Body of pancreas (tissue), 4 donors: ENCODE results near the gene CCDC73.
"Not testable (repeated sequence)": the region's sequence is repeated elsewhere in the genome, so short reads cannot be mapped to it uniquely, and the experiment has no call there.

Source experiments
- POLR2A ChIP-seq, 3 donors: fragments of 450-650 bp; IDR thresholded peaks; one replicate each; pipeline ENCODE4 v1.6.1; 2016; ENCODE audit warnings: antibody characterized with exemption in 3 of 3, mild to moderate bottlenecking in 2 of 3
- TF ChIP-seq, protein P1 (sequence below), 7 experiments: fragments of 450-650 bp in 4 of 7; fragments of 200-600 bp in 3 of 7; sonication (generic) in 3 of 7; IDR thresholded peaks; one replicate each; pipeline ENCODE4 v1.5.1; 2016 to 2019; ENCODE audit warnings: antibody characterized with exemption in 7 of 7

DNA sequence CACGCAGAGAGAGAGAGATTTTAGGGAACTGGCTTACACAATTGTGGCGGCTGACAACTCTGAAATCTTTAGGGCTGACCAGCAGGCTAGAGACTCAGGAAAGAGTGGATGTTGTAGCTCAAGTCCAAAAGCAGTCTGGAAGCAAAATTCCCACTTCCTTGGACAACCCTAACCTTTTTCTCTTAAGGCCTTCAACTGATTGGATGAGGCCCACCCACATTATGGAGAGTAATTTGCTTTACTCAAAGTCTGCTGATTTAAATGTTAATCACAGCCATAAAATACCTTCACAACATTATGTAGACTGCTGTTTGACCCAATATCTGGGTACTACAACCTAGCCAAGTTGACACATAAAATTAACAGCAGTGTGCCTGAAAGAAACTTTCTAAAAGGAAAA is 32.7 kb downstream of the CCDC73 start:
- TF ChIP-seq, protein P1, sequence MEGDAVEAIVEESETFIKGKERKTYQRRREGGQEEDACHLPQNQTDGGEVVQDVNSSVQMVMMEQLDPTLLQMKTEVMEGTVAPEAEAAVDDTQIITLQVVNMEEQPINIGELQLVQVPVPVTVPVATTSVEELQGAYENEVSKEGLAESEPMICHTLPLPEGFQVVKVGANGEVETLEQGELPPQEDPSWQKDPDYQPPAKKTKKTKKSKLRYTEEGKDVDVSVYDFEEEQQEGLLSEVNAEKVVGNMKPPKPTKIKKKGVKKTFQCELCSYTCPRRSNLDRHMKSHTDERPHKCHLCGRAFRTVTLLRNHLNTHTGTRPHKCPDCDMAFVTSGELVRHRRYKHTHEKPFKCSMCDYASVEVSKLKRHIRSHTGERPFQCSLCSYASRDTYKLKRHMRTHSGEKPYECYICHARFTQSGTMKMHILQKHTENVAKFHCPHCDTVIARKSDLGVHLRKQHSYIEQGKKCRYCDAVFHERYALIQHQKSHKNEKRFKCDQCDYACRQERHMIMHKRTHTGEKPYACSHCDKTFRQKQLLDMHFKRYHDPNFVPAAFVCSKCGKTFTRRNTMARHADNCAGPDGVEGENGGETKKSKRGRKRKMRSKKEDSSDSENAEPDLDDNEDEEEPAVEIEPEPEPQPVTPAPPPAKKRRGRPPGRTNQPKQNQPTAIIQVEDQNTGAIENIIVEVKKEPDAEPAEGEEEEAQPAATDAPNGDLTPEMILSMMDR (IDR thresholded peaks at IDR 0.05), result not testable (repeated sequence)
- TF ChIP-seq POLR2A (IDR thresholded peaks at IDR 0.05), result not testable (repeated sequence)
